Suprapubic skin (tissue), 4 donors: Measurements from ENCODE around the gene GAL3ST1. TPM values are rescaled to one million over a fixed set of nuclear protein-coding genes. Genes with fewer than 3 reads are reported as not detected.

ENCODE experiments used
- DNase-seq, 2 donors: peaks; one replicate each; pipeline ENCODE4 v3.0.0-alpha.2; 2019; ENCODE audit warnings: low spot score in 2 of 2
- H3K27ac ChIP-seq: fragments of 200-600 bp; sonication (generic); one replicate; pipeline ENCODE4 v1.5.1; 2019
- H3K27me3 ChIP-seq: fragments of 200-600 bp; sonication (generic); one replicate; pipeline ENCODE4 v1.5.1; 2019
- H3K36me3 ChIP-seq: fragments of 200-600 bp; sonication (generic); one replicate; pipeline ENCODE4 v1.5.1; 2019
- H3K4me1 ChIP-seq: fragments of 200-600 bp; sonication (generic); one replicate; pipeline ENCODE4 v1.5.1; 2019
- H3K4me3 ChIP-seq: fragments of 200-600 bp; sonication (generic); one replicate; pipeline ENCODE4 v1.5.1; 2019; ENCODE audit warnings: mild to moderate bottlenecking
- H3K9me3 ChIP-seq: fragments of 200-600 bp; sonication (generic); one replicate; pipeline ENCODE4 v1.5.1; 2019
- CTCF ChIP-seq, 2 donors: fragments of 200-600 bp in 1 of 2; fragments of 450-650 bp in 1 of 2; sonication (generic) in 1 of 2; IDR thresholded peaks; one replicate each; pipeline ENCODE4 v1.5.1; 2016 to 2019; ENCODE audit warnings: antibody characterized with exemption in 2 of 2, mild to moderate bottlenecking in 1 of 2, moderate library complexity in 1 of 2
- EP300 ChIP-seq: sonication (generic); formaldehyde crosslinking; IDR thresholded peaks from one replicate; pipeline ENCODE4 v1.6.1; 2017; ENCODE audit warnings: antibody characterized with exemption
- POLR2A ChIP-seq, 2 donors: fragments of 450-650 bp; IDR thresholded peaks; one replicate each; pipeline ENCODE4 v1.6.1; 2017; ENCODE audit warnings: antibody characterized with exemption in 2 of 2, mild to moderate bottlenecking in 2 of 2, moderate library complexity in 2 of 2
- POLR2AphosphoS5 ChIP-seq, 3 donors: sonication (generic); formaldehyde crosslinking; IDR thresholded peaks; one replicate each; pipeline ENCODE4 v1.6.1; 2017; ENCODE audit warnings: antibody characterized with exemption in 3 of 3
- WGBS: methylation state at CpG from one replicate; pipeline ENCODE4 v1.1.5; 2018; 5-methylcytosine and 5-hydroxymethylcytosine counted together
- total RNA-seq, 4 donors: library from RNA; depleted of rRNA; stranded (reverse); fragments of >200 nt; gene quantifications; one replicate each; pipeline ENCODE4 v1.1.0, GENCODE V29; 2016

The GAL3ST1 gene
- total RNA-seq, 4 donors from 2014 or later, result 1.2 to 3.7 (median 2.4) TPM

- Histone ChIP-seq H3K36me3 (no peaks in the 10 kb centered on the region), H3K27ac (no peak overlapping the region), H3K4me3 (no peak overlapping the region), H3K9me3 (no peaks in the 10 kb centered on the region), H3K27me3 (peaks cover 38% of the 10 kb centered on the region), H3K4me1 (peaks cover 10% of the 10 kb centered on the region)
- 85% methylated on average over 1 of the region's 1 CpG for WGBS
- no peak for DNase-seq
- TF ChIP-seq EP300 (no peak), POLR2AphosphoS5 (IDR thresholded peaks at IDR 0.05) (no peak), POLR2A (IDR thresholded peaks at IDR 0.05) (no peak), CTCF (IDR thresholded peaks at IDR 0.05) (no peak)
Observed at GRCh38 chr22:30539368-30539767, 35.1 kb downstream of the GAL3ST1 start.

- Histone ChIP-seq H3K36me3 (no peaks in the 10 kb centered on the region), H3K9me3 (no peaks in the 10 kb centered on the region), H3K4me3 (no peak overlapping the region), H3K27me3 (peaks cover 27% of the 10 kb centered on the region), H3K27ac (no peak overlapping the region), H3K4me1 (peaks cover 10% of the 10 kb centered on the region)
- 82% methylated on average over 6 of the region's 6 CpGs for WGBS
- DNase-seq, result no peak
- TF ChIP-seq EP300 (no peak), POLR2A (IDR thresholded peaks at IDR 0.05) (no peak), CTCF (IDR thresholded peaks at IDR 0.05) (no peak), POLR2AphosphoS5 (IDR thresholded peaks at IDR 0.05) (no peak)
Observed at GRCh38 chr22:30538280-30538679, 36.2 kb downstream of the GAL3ST1 start.

- no peak for TF ChIP-seq POLR2AphosphoS5 (IDR thresholded peaks at IDR 0.05)
- TF ChIP-seq POLR2A (IDR thresholded peaks at IDR 0.05), result no peak
- no peak for TF ChIP-seq CTCF (IDR thresholded peaks at IDR 0.05)
- no peak for TF ChIP-seq EP300
- no peak for DNase-seq
- Histone ChIP-seq H3K27me3 (peaks cover 16% of the 10 kb centered on the region), H3K9me3 (no peaks in the 10 kb centered on the region), H3K4me3 (no peak overlapping the region), H3K36me3 (no peaks in the 10 kb centered on the region), H3K27ac (no peak overlapping the region), H3K4me1 (peaks cover 5% of the 10 kb centered on the region)
- 77% methylated on average over 7 of the region's 9 CpGs for WGBS
Observed at GRCh38 chr22:30537083-30537731, 37.3 kb downstream of the GAL3ST1 start.

DNA sequence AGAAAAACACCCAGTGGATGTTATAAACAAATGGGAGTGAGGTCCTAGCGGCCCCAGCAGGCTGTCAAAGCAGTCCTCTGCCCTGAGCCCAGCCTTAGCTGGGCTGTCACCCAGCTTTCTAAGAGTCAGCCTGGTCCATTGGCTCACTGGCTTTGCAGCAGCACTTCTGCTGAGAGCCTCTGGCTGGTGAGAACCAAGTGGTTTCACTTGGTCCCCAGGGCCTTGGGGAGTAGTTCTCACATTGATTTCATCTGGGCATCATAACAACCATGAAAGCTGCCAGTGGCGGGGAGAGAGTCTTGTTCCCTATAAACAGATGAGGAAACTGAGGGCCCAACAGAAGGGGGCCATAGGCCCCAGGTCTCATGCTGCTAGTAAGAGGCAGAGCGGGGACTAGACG lies 39.3 kb downstream of the GAL3ST1 start:
- H3K36me3 ChIP-seq, result no peaks in the 10 kb centered on the region
- H3K4me1 ChIP-seq, result no peaks in the 10 kb centered on the region
- no peaks in the 10 kb centered on the region for H3K9me3 ChIP-seq
- H3K27ac ChIP-seq, result no peak overlapping the region
- 91% methylated on average over 4 of the region's 4 CpGs for WGBS
- no peak overlapping the region for H3K4me3 ChIP-seq
- peaks cover 4% of the 10 kb centered on the region for H3K27me3 ChIP-seq
- TF ChIP-seq EP300 (no peak), POLR2AphosphoS5 (IDR thresholded peaks at IDR 0.05) (no peak)
- DNase-seq, result no peak

DNA sequence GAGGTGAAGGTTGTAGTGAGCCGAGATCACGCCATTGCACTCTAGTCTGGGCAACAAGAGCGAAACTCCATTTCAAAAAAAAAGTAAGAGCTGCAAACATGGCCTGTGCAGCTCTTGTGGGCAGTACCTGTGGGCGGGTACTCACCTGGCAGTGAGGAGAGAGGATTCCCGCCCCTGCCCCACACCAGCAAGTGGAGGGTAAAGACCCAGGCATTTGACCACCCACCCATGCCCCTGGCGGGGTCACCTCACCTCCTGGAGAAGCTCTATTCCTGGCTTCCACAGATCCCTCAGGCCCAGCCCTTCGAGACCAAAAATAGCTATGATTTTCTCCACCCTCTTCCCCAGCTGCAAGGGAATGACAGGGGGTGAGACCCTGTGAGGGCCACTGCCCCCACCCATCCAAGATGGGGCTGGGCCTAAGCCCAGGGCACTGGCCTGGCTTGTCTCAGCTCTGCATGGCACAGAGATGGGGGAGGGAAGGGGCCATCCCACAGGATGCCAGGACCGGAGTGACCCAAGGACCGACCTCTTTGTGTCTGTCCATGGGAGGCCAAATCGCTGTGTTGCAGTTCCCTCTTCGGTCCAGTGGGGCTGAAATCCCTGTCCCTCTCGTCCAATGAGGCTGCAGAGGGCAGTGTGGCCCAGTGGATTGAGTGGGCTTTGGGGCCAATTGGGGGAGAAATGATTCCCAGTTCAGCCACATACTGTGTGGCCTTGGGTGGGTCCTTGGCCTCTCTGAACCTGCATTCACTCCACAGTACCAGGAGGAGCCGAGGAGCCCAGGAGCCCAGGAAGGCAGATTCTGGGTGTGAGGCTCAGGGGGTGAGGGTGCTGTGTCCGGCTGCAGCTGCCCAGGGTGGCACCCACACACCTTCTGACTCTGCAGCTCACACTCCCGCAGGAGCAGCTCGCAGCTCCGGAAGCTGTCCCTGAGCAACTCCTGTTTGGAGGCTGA lies 42.5 kb downstream of the GAL3ST1 start:
- no peak overlapping the region for H3K4me3 ChIP-seq
- H3K27ac ChIP-seq, result no peak overlapping the region
- H3K4me1 ChIP-seq, result no peaks in the 10 kb centered on the region
- TF ChIP-seq CTCF (IDR thresholded peaks at IDR 0.05), result no peak
- TF ChIP-seq POLR2AphosphoS5 (IDR thresholded peaks at IDR 0.05), result no peak
- no peak for TF ChIP-seq EP300
- TF ChIP-seq POLR2A (IDR thresholded peaks at IDR 0.05), result no peak
- 86% methylated on average over 9 of the region's 17 CpGs for WGBS
- H3K36me3 ChIP-seq, result no peaks in the 10 kb centered on the region
- H3K27me3 ChIP-seq, result no peaks in the 10 kb centered on the region
- no peaks in the 10 kb centered on the region for H3K9me3 ChIP-seq
- DNase-seq, result no peak
